GM21447 (cell line): ENCODE data around the gene PDPK1.
A peak's percentile ranks its signal among the peaks of the same experiment; 100 is the strongest.
"Not testable (repeated sequence)": the region's sequence is repeated elsewhere in the genome, so short reads cannot be mapped to it uniquely, and the experiment has no call there.

Experiments used
- ATAC-seq: cut with Tn5 transposase; IDR thresholded peaks from one replicate; pipeline ENCODE4 v1.9.1; 2021; ENCODE audit not compliant: unreplicated experiment

PDPK1 gene

GRCh38 chr16:2586901-2587480 lies 49.2 kb downstream of the PDPK1 start:
- no peak for ATAC-seq

GRCh38 chr16:2587891-2588565 lies 50.2 kb downstream of the PDPK1 start:
- ATAC-seq: no peak

GRCh38 chr16:2591476-2592240 lies 53.8 kb downstream of the PDPK1 start:
- no peak for ATAC-seq

GRCh38 chr16:2592786-2593185 lies 55.0 kb downstream of the PDPK1 start:
- ATAC-seq: no peak

- ATAC-seq: no peak
Observed at GRCh38 chr16:2595393-2596205, 57.8 kb downstream of the PDPK1 start.

- no peak for ATAC-seq
Observed at GRCh38 chr16:2596747-2597559, 59.1 kb downstream of the PDPK1 start.

GRCh38 chr16:2597560-2597902 lies 59.7 kb downstream of the PDPK1 start:
- no peak for ATAC-seq

GRCh38 chr16:2598133-2598641 lies 60.4 kb downstream of the PDPK1 start:
- ATAC-seq: no peak

GRCh38 chr16:2598723-2599122 lies 60.9 kb downstream of the PDPK1 start:
- no peak for ATAC-seq

GRCh38 chr16:2599165-2599564 lies 61.3 kb downstream of the PDPK1 start:
- not testable (repeated sequence) for ATAC-seq

GRCh38 chr16:2599785-2600184 lies 62.0 kb downstream of the PDPK1 start:
- not testable (repeated sequence) for ATAC-seq

- ATAC-seq: not testable (repeated sequence)
Observed at GRCh38 chr16:2601301-2602025, 63.6 kb downstream of the PDPK1 start.

- ATAC-seq: not testable (repeated sequence)
Observed at GRCh38 chr16:2602175-2602574, 64.4 kb downstream of the PDPK1 start.

GRCh38 chr16:2603165-2604015 lies 65.6 kb downstream of the PDPK1 start:
- ATAC-seq: peak; percentile 58

GRCh38 chr16:2604016-2604369 lies 66.2 kb downstream of the PDPK1 start:
- ATAC-seq: not testable (repeated sequence)

- not testable (repeated sequence) for ATAC-seq
Observed at GRCh38 chr16:2606820-2607219, 69.0 kb downstream of the PDPK1 start.

- ATAC-seq: not testable (repeated sequence)
Observed at GRCh38 chr16:2609345-2609744, 71.5 kb downstream of the PDPK1 start.

GRCh38 chr16:2609827-2610470 lies 72.1 kb downstream of the PDPK1 start:
- ATAC-seq: no peak
